HFFc6 (cell line): ENCODE data around the gene SMIM1. TPM values are rescaled to one million over a fixed set of nuclear protein-coding genes. Genes with fewer than 3 reads are reported as not detected.
"Not testable (repeated sequence)": the region's sequence is repeated elsewhere in the genome, so short reads cannot be mapped to it uniquely, and the experiment has no call there.

Source experiments
- DNase-seq: peaks from one replicate; pipeline ENCODE4 v3.0.0-alpha.2; 2018
- H3K27ac Mint-ChIP-seq: 2 replicates; pipeline ENCODE4 v1.8.0; 2020; ENCODE audit warnings: mild to moderate bottlenecking, mixed read lengths
- H3K27me3 Mint-ChIP-seq: 2 replicates; pipeline ENCODE4 v1.8.0; 2021; ENCODE audit warnings: mild to moderate bottlenecking, moderate library complexity, mixed read lengths; ENCODE audit not compliant: insufficient read depth
- H3K36me3 Mint-ChIP-seq: 2 replicates; pipeline ENCODE4 v1.8.0; 2021; ENCODE audit warnings: low read depth, mixed read lengths
- H3K4me1 Mint-ChIP-seq: 2 replicates; pipeline ENCODE4 v1.8.0; 2020; ENCODE audit warnings: low read depth, mixed read lengths
- H3K4me3 Mint-ChIP-seq: 2 replicates; pipeline ENCODE4 v1.8.0; 2020; ENCODE audit warnings: mild to moderate bottlenecking, moderate library complexity, mixed read lengths
- H3K9me3 Mint-ChIP-seq: 2 replicates; pipeline ENCODE4 v1.8.0; 2020; ENCODE audit warnings: mild to moderate bottlenecking, mixed read lengths
- CTCF ChIP-seq: fragments of 200-600 bp; sonication (generic); IDR thresholded peaks from 2 replicates; pipeline ENCODE4 v1.5.0; 2021; ENCODE audit warnings: antibody characterized with exemption, mild to moderate bottlenecking
- total RNA-seq, 6 experiments: library from RNA; stranded (reverse); fragmentation: NEBNext Ultra II Directional; extraction: Animal tissue kit (Norgen Biotek cat#: 25700); gene quantifications; 2 replicates in 1 of 6; 3 replicates in 5 of 6; pipeline ENCODE4 v1.2.3, GENCODE V29; 2021

The SMIM1 gene
- total RNA-seq, 6 experiments from 2014 or later: 0.38 to 3.4 (median 1.6) TPM

GRCh38 chr1:3796215-3797061, 23.9 kb downstream of the SMIM1 start, which contains the start of gene LRRC47:
LRRC47 (minus strand) TSS chr1:3796498; CDS start chr1:3796476, 22 bp downstream.
- Mint-ChIP-seq H3K27ac (peak within 1 kb of the TSS; percentile 92), H3K4me1 (peaks cover 30% of the 10 kb centered on the region), H3K36me3 (peaks cover 8% of the 10 kb centered on the region), H3K4me3 (peak within 1 kb of the TSS; percentile 98), H3K27me3 (peaks cover 11% of the 10 kb centered on the region), H3K9me3 (no peaks in the 10 kb centered on the region)
- DNase-seq: peak; percentile 87
- no peak for TF ChIP-seq CTCF

- Mint-ChIP-seq H3K36me3 (peaks cover 5% of the 10 kb centered on the region), H3K4me3 (no peak overlapping the region), H3K4me1 (peaks cover 29% of the 10 kb centered on the region), H3K27ac (no peak overlapping the region), H3K27me3 (peaks cover 17% of the 10 kb centered on the region), H3K9me3 (no peaks in the 10 kb centered on the region)
- DNase-seq: no peak
- no peak for TF ChIP-seq CTCF
These were observed 27.6 kb downstream of the SMIM1 start for GRCh38 chr1:3799976-3800685.

- peaks cover 17% of the 10 kb centered on the region for H3K27me3 Mint-ChIP-seq
- H3K9me3 Mint-ChIP-seq, H3K27ac Mint-ChIP-seq, H3K4me3 Mint-ChIP-seq, DNase-seq, H3K36me3 Mint-ChIP-seq: not testable (repeated sequence)
- peaks cover 23% of the 10 kb centered on the region for H3K4me1 Mint-ChIP-seq
These were observed 28.2 kb downstream of the SMIM1 start for GRCh38 chr1:3800795-3801194.

GRCh38 chr1:3803905-3804626, 31.5 kb downstream of the SMIM1 start:
- H3K4me1 Mint-ChIP-seq: peaks cover 13% of the 10 kb centered on the region
- no peak for DNase-seq
- no peaks in the 10 kb centered on the region for H3K36me3 Mint-ChIP-seq
- peak overlapping the region; percentile 29; the same call in 1 of the 2 replicates for H3K4me3 Mint-ChIP-seq
- peaks cover 15% of the 10 kb centered on the region for H3K27me3 Mint-ChIP-seq
- H3K27ac Mint-ChIP-seq: no peak overlapping the region
- no peak for TF ChIP-seq CTCF
- H3K9me3 Mint-ChIP-seq: peaks cover 19% of the 10 kb centered on the region

GRCh38 chr1:3804627-3804944, 32.0 kb downstream of the SMIM1 start:
- DNase-seq, H3K27ac Mint-ChIP-seq, H3K36me3 Mint-ChIP-seq: not testable (repeated sequence)
- Mint-ChIP-seq H3K4me3 (peak overlapping the region; percentile 29; the same call in 1 of the 2 replicates), H3K4me1 (peaks cover 13% of the 10 kb centered on the region), H3K27me3 (peaks cover 15% of the 10 kb centered on the region), H3K9me3 (peaks cover 19% of the 10 kb centered on the region)

- no peak for DNase-seq
- no peak for TF ChIP-seq CTCF
- peaks cover 19% of the 10 kb centered on the region for H3K9me3 Mint-ChIP-seq
- H3K36me3 Mint-ChIP-seq: no peaks in the 10 kb centered on the region
- H3K4me1 Mint-ChIP-seq: peaks cover 16% of the 10 kb centered on the region
- H3K27ac Mint-ChIP-seq: no peak overlapping the region
- peaks cover 12% of the 10 kb centered on the region; the same call in 1 of the 2 replicates for H3K27me3 Mint-ChIP-seq
- H3K4me3 Mint-ChIP-seq: no peak overlapping the region
These were observed 32.5 kb downstream of the SMIM1 start for GRCh38 chr1:3805038-3805437.
